NCI-H1105 treated with DMSO at 0.1 percent for 48 hours (cell line): ENCODE measurements around the gene ADAMTS10.
A peak's percentile ranks its signal among the peaks of the same experiment; 100 is the strongest.
"Not testable (repeated sequence)": the region's sequence is repeated elsewhere in the genome, so short reads cannot be mapped to it uniquely, and the experiment has no call there.

Experiments used
- DNase-seq: peaks from one replicate; lab custom pipeline; 2025; lab: John Stamatoyannopoulos, UW

Gene ADAMTS10

DNA sequence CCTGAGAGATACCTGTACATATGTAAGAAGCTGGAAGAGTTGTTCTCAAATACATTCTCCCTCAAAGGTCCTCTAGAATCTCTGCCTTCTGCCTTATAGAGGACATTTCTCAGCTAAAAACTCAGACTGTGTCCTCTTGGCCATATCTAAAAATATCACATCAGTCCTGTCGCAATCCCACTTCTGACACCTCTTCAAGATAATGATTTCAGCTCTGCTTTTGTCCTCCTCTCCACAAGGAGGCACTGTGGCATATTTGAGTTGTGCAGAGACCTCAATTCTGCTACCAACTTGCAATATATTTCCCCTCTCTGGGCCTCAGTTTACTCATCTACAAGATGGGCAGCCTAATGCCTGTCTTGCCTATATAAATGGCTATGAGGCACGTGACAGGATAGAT is 16.6 kb downstream of the ADAMTS10 start:
- DNase-seq, result no peak

DNA sequence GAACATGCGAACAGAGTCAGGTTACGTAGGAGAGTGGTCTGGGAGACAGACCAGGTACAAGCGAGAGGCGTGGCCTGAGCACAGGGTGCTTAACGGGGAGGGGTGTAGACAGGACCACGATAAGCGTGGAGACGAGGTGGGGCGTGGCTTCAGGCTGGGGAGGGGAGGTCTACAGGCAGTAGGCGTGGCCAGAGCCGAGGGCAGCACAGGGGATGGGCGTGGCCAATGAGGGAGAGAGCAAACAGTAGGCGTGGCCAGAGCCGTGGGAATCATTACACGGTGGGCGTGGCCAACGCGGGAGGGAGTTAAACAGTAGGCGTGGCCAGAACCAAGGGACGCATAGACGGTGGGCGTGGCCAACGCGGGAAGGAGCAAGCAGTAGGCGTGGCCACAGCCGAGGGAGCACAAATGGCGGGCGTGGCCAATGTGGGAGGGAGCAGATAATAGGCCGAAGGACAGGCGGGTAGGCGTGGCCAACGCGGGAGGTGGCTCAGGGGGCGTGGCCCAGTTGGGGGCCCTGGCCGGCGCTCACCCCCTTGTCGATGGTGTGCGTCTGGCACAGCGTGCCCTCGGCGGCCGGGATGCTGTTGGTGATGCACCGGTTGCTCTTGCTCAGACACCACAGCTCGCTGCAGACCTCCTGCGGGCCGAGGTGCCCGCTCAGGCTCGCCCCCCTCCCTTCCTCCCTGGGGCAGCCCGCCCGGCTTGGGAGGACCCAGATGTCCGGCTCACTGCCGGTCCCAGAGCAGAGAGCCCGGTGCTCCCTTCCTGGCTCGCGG is 18.1 kb downstream of the ADAMTS10 start:
- no peak for DNase-seq

GRCh38 chr19:8589177-8589714 is 21.3 kb downstream of the ADAMTS10 start:
- DNase-seq, result no peak

- peak; percentile 31 for DNase-seq
These were observed 24.4 kb downstream of the ADAMTS10 start for GRCh38 chr19:8585894-8586750.

DNA sequence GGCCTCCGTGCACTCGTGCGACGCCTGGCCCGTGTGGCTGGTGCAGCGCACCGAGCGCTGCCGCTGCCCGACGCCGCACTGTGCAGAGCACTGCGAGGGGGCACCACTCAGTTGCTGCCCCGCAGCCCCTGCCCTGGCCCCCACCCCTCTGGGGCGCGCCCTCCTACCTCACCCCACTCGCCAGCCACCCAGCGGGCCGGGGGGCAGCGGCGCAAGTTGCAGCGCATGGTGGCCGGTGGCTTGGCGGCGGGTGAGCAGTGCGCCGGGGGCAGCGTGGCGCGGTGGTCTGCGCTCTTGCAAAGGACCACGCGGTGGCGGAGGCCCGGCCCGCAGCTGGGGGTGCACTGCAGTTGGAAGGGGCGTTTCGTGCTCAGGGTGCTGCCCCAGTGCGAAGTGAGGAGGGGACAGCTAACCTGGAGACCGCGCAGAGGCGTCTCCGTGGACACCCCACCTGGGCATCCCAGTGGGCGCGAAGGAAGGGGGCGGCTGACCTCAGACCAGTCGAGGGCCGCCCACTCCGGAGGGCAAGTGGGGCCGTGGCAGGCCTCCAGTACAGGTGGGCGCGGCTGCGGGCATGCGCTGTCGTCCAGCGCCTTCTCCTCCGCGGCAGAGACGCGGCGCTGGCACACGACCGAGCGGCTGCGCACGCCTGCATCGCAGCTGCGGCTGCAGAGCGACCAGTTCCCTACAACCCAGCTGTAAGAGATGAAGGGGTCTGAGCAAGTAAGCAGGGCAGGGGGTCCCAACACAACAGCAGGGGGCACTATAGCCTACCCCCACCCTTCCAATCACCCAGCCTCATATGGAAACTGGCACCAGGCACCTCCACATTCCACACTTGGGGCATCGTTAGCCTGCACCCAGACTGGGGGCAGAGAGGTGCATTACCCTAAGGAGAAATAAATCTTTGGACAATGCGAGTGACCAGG is 25.3 kb downstream of the ADAMTS10 start:
- DNase-seq, result peak; percentile 9

DNA sequence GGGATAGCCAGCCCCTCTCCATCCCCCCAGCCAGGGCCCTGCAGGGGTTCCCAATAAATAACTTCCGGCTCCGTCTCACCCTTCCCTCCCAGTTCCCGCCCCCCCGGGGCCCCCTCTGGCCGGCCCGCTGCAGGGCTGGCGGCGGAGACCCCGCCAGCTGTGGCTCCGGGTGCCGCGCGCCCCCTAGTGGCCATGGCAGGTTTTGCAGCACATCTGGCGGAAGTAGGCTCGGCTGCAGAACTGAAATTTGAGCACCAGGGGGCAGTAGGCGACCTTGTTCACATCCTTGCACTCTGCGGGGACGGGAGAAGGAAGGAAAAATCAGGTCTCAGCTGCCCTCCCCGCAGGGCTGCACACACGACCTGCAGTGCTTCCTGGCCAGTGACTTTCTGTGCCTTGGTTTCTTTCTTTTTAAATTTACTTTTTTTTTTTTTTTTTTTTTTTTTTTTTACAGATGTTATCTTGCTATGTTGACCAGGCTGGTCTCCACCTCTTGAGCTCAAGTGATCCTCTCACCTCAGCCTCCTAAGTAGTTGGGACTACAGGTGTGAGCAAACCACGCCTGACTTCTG is 29.7 kb downstream of the ADAMTS10 start:
- peak; percentile 42 for DNase-seq

GRCh38 chr19:8578642-8579265 is 31.8 kb downstream of the ADAMTS10 start:
- peak; percentile 24 for DNase-seq

GRCh38 chr19:8577741-8578140 is 32.8 kb downstream of the ADAMTS10 start:
- DNase-seq, result no peak

DNA sequence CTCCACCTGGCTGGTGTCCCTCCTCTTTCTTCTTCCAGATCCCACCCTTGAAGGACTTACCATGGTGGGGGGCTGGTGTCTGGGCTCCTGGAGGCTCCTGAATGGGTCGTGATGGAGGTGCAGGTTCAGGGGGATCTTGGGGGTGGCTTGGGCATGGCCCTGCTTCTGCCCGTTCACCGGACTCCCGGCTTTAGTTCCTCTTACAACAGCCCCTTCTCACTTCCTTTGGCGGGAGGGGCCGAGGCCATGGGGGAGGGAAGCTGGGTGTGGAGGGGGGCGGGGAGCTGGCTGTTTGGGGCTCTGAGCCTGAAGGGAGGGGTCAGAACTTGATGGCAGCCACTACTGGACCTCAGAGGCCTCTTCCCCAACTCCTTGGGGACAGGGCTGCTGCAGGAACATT is 33.3 kb downstream of the ADAMTS10 start, which contains the start of gene MYO1F:
Gene MYO1F, minus strand, starts transcription at position 196 of the 400 bp plus-strand sequence. Its CDS starts 133 bp downstream, at position 63.
- no peak for DNase-seq

GRCh38 chr19:8576273-8576993 is 34.1 kb downstream of the ADAMTS10 start:
- DNase-seq, result no peak

- DNase-seq, result no peak
These were observed 35.0 kb downstream of the ADAMTS10 start for GRCh38 chr19:8575467-8575997.

- not testable (repeated sequence) for DNase-seq
These were observed 35.9 kb downstream of the ADAMTS10 start for GRCh38 chr19:8574619-8574922.

DNA sequence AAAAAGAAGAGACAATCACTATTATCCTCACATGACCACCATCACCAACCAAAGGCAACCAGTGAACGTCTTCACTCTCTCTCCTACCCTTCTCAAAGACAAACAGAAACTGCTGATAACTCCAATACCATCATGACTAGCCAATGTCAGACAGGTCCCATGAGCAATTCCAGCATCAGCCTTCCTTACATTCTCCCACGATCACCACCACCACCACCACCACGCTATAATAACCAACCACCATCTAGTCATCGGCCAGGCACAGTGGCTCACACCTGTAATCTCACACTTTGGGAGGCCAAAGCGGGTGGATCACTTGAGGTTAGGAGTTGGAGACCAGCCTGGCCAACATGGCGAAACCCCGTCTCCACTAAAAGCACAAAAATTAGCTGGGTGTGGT is 37.2 kb downstream of the ADAMTS10 start:
- DNase-seq, result no peak

GRCh38 chr19:8571006-8571411 is 39.5 kb downstream of the ADAMTS10 start:
- no peak for DNase-seq

DNA sequence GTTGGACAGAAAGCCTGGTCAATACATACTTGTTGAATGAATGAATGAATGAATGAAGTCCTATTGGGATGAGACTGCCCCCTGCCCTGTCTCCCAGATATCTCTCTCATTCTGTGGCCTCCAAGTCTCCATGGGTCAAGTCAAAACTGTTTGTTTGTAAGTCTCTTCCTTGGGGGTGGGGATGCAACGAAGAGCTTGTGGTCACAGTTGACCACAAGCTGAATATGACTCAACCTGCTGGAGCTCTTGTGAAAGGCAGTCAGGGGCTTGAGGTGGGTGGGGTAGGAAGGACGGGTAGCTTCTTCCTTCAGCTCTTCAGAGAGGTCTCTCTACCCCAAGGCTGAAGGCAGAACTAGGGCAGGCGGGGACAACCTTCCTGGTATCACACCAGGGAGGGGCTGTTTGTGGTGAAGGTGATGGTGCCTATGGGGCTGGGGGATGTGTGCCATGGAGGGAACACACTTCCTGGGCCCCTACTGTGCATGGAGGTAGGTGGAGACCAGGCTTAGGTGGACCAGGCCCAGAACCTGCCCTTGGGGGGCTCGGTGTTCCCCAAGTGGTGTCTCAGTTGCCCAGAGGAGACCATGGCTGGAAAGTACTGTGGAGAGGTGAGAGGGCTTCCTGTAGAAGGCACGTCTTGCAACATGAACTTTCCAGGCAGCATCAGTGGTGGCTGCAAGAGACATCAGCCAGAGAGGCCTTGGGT is 41.3 kb downstream of the ADAMTS10 start:
- DNase-seq, result no peak

DNA sequence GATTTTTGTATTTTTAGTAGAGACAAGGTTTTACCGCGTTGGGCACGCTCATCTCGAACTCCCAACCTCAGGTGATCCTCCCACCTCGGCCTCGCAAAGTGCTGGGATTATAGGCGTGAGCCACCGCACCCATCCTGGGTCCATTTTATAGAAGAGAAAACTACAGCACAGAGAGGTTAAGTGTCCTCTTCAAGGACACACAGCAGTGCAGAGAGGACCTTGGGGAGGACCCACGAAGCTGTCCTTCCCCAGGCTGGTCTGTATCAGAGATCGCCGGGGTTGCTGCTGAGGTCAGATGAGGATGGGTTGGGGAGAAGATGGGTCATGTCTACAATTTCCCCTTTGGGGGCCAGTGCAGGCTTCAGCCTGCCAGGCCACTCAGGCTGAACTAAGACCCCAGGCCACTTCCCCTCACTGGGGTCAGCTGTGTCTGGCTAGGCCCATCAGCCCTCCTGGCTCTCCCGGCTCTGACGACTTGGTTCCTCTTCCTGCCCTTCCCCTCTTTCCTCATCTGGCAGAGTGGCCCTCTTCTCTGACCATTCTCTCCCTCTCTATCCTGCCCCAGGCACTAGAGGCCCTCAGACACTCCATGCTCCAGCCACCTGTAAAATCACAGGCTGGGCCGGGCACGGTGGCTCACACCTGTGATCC is 42.9 kb downstream of the ADAMTS10 start:
- no peak for DNase-seq

- DNase-seq, result no peak
These were observed 43.7 kb downstream of the ADAMTS10 start for GRCh38 chr19:8566855-8567254.

DNA sequence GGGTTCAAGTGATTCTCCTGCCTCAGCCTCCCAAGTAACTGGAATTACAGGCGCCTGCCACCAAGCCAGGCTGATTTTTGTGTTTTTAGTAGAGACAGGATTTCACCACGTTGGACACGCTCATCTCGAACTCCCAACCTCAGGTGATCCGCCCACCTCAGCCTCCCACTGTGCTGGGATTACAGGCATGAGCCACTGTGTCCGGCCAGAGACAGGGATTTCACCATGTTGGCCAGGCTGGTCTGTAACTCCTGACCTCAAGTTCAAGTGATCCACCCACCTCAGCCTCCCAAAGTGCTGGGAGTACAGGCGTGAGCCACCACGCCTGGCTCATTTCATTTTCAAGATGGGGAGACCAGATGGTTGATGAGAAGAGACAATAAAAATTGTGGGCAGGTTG is 45.6 kb downstream of the ADAMTS10 start:
- DNase-seq, result not testable (repeated sequence)
